Nephron (organoid): Measurements from ENCODE around the gene GNB1L.

Experiments used
- H3K27ac Mint-ChIP-seq, 3 experiments: 2 replicates each; pipeline ENCODE4 v1.8.0; 2020; ENCODE audit warnings: mixed read lengths in 3 of 3, mild to moderate bottlenecking in 2 of 3, moderate library complexity in 1 of 3
- H3K27me3 Mint-ChIP-seq: 2 replicates; pipeline ENCODE4 v1.8.0; 2021; ENCODE audit warnings: low read depth, mild to moderate bottlenecking, moderate library complexity, mixed read lengths
- H3K36me3 Mint-ChIP-seq: 2 replicates; pipeline ENCODE4 v1.8.0; 2020; ENCODE audit warnings: low read depth, mixed read lengths
- H3K4me1 Mint-ChIP-seq: 2 replicates; pipeline ENCODE4 v1.8.0; 2020; ENCODE audit warnings: mixed read lengths
- H3K4me3 Mint-ChIP-seq, 3 experiments: 2 replicates each; pipeline ENCODE4 v1.8.0; 2020; ENCODE audit warnings: mild to moderate bottlenecking in 3 of 3, mixed read lengths in 3 of 3, moderate library complexity in 2 of 3
- H3K9me3 Mint-ChIP-seq: 2 replicates; pipeline ENCODE4 v1.8.0; 2020; ENCODE audit warnings: mixed read lengths
- CTCF ChIP-seq, 3 experiments: fragments of 200-600 bp; sonication (generic); IDR thresholded peaks; one replicate each; pipeline ENCODE4 v1.5.0; 2021; ENCODE audit warnings: antibody characterized with exemption in 3 of 3; ENCODE audit not compliant: unreplicated experiment in 3 of 3

Gene GNB1L

GRCh38 chr22:19807161-19807913 is 47.3 kb downstream of the GNB1L start:
- H3K27ac Mint-ChIP-seq, result no peak overlapping the region
- H3K9me3 Mint-ChIP-seq, result no peaks in the 10 kb centered on the region
- peaks cover 9% of the 10 kb centered on the region for H3K4me1 Mint-ChIP-seq
- H3K36me3 Mint-ChIP-seq, result peaks cover 3% of the 10 kb centered on the region
- H3K4me3 Mint-ChIP-seq, result no peak overlapping the region
- TF ChIP-seq CTCF (IDR thresholded peaks at IDR 0.05; ENCODE audit: unreplicated experiment in 3 of 3), result no peak
- peaks cover 22% of the 10 kb centered on the region for H3K27me3 Mint-ChIP-seq

GRCh38 chr22:19806213-19807160 is 48.2 kb downstream of the GNB1L start:
- Mint-ChIP-seq H3K9me3 (no peaks in the 10 kb centered on the region), H3K27ac (no peak overlapping the region), H3K27me3 (peaks cover 23% of the 10 kb centered on the region), H3K4me1 (peaks cover 9% of the 10 kb centered on the region), H3K4me3 (no peak overlapping the region), H3K36me3 (peaks cover 3% of the 10 kb centered on the region)
- TF ChIP-seq CTCF (IDR thresholded peaks at IDR 0.05; ENCODE audit: unreplicated experiment in 3 of 3), result no peak

DNA sequence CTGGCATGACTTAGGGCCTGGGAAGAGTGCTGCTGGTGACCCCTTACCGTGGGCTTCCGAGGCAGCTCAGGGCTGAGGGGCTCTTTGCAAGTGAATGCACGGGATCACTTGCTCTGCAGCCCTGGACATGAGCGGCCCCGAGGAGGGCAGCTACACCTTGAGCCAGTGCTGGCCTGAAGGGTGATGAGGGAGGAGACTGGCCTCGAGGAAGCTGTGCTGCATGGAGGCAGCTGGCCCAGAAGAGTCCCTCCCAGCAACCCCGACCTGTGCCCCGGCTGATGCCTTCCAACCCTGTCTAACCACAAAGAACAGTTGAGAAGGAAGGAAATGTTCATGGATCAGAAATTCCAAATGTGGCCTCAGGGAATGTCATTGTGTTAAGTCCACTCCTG is 48.9 kb downstream of the GNB1L start:
- no peak for TF ChIP-seq CTCF (IDR thresholded peaks at IDR 0.05; ENCODE audit: unreplicated experiment in 3 of 3)
- Mint-ChIP-seq H3K27ac (no peak overlapping the region), H3K27me3 (peaks cover 21% of the 10 kb centered on the region), H3K9me3 (no peaks in the 10 kb centered on the region), H3K4me3 (no peak overlapping the region), H3K4me1 (peaks cover 3% of the 10 kb centered on the region), H3K36me3 (no peaks in the 10 kb centered on the region)

GRCh38 chr22:19803736-19804267 is 50.9 kb downstream of the GNB1L start:
- no peak for TF ChIP-seq CTCF (IDR thresholded peaks at IDR 0.05; ENCODE audit: unreplicated experiment in 3 of 3)
- Mint-ChIP-seq H3K27ac (no peak overlapping the region), H3K4me3 (no peak overlapping the region), H3K36me3 (no peaks in the 10 kb centered on the region), H3K9me3 (no peaks in the 10 kb centered on the region), H3K27me3 (peaks cover 15% of the 10 kb centered on the region), H3K4me1 (peaks cover 6% of the 10 kb centered on the region)

GRCh38 chr22:19802894-19803735 is 51.6 kb downstream of the GNB1L start:
- no peaks in the 10 kb centered on the region for H3K36me3 Mint-ChIP-seq
- peaks cover 6% of the 10 kb centered on the region for H3K4me1 Mint-ChIP-seq
- H3K9me3 Mint-ChIP-seq, result no peaks in the 10 kb centered on the region
- H3K27ac Mint-ChIP-seq, result no peak overlapping the region
- no peak overlapping the region for H3K4me3 Mint-ChIP-seq
- no peak for TF ChIP-seq CTCF (IDR thresholded peaks at IDR 0.05; ENCODE audit: unreplicated experiment in 3 of 3)
- peaks cover 10% of the 10 kb centered on the region for H3K27me3 Mint-ChIP-seq
